ENCODE results near the gene DIS3L2.
"Not testable (repeated sequence)": the region's sequence is repeated elsewhere in the genome, so short reads cannot be mapped to it uniquely, and the experiment has no call there.

Gene DIS3L2

DNA sequence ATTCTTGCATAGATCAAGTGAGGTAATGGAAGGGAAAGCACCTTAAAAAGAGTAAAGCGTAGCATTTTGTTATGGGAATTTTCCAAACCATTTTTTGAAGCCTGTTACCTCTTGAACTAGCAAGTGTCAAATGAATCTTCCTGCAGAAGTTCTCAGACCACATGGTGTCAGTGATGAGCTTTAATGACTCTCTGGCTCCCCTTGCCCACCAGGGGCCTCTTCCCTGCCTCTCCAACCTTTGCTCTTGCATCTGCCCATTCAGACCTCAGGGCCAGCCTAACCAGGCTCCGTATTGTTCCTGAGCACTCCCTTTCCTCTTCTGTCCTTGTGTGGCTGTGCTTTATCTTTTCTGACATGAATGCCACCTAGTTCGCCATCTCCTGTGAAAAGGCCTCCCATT lies 155.9 kb downstream of the DIS3L2 start:
- no peak for DNase-seq (ENCODE audit: low read depth)

DNA sequence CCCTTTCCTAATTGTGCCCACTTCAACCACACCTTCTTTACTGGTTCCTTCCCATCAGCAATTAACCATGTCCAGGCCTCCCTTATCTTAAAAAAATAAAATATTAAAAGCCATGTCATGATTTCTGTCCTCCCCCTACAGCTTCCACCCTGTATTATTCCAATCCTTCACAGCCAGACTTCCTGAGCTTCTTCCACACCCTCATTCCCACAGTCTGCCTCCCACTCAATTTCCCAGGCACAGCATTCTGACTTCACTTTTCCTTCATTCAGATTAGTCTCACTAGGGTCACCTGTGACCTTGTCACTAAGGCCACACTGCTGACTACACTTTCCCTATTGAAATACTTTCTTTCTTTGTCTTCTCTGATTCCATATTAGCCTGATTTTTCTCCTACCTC lies 159.4 kb downstream of the DIS3L2 start:
- DNase-seq (ENCODE audit: low read depth): no peak

DNA sequence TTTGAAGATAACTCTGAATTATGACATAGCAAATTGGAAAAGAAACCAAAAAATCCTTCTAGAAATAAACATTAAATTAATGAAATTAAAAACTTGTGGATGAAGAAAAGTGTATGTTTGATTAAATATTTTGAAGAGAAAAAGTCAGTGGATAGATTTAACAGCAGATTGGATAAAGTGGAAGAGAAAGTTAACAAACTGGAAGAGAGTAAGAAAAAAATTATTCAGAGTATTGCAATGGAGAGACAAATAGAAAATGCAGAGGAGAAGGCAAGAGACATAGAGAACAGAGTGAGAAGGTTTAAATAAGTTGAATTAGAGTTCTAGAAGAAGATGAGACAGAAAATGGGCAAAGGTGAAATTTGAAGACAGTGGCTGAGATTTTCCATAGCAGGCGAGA lies 162.8 kb downstream of the DIS3L2 start:
- DNase-seq (ENCODE audit: low read depth): no peak

DNA sequence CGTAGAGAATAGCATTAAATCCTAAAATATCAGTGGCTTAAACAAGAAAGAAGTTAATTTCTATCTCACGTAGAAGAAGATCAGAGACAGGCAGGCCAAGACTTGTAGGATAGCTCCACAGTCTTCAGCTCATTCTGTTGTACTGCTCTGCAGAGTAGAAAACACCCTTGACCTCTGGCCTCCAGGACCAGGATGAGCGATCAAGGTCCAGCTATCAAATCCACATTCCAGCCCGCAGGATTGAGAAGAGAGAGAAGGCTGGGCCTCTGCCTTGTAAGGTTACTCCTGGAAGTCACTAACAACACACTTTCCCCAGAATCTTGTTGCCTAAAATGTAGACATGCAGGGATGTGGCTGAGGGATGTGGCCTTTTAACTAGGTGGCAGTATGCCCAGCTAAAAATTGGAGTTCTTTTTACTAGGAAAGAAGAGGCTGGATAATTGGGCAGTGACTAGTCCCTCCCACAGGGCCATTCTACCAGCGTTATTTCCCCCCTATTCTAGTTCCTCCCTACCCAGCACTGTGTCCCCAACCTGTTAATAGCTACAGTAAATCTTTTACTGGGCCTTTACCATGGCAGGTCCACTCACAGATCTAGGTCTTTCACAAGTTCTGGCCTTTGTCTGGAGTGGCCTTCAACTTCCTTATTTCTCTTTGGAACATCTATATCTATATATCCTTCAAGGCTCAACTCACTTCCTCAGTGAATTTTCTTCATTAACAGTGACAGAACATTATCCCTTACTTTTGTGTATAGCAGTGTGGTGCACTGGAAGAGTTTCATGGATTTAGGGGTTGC lies 165.0 kb downstream of the DIS3L2 start:
- DNase-seq (ENCODE audit: low read depth): no peak

DNA sequence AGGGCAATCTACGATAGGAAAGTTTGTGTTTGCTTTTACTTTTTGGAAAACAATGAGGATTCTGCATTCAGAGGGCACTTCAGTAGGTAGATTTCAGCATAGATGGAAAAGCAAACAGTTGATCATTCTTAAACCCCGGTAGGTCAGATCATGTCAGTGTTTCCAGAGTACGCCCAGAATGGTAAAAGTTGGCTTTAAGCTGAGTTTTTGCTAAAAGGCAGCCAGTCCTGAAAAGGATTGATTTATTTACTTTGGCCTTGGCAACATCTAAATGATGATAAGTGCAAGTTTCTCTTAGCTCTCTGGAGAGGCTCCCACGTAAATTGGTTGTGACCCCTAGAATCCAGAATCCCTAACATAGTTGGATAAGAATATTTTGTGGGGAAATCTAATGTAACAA lies 168.0 kb downstream of the DIS3L2 start:
- DNase-seq (ENCODE audit: low read depth): no peak

DNA sequence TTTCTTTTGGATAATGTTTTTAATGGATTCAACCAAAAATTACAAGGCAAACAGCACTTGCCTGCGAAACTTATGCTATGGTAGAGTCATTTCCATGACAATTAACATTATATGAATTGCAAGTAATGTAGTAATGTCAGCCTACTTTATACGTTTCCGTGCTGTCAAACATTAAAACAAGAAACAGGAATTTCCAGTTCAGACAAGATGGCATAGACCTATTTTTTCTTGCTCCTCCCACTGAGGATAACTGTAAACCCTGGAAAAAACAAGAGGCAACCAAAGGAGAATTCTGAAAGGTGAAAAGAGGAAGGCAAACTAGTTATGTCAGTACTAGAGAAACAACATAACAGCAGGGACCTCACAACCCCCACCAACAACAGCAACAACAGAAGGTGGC lies 170.7 kb downstream of the DIS3L2 start:
- DNase-seq (ENCODE audit: low read depth): no peak

DNA sequence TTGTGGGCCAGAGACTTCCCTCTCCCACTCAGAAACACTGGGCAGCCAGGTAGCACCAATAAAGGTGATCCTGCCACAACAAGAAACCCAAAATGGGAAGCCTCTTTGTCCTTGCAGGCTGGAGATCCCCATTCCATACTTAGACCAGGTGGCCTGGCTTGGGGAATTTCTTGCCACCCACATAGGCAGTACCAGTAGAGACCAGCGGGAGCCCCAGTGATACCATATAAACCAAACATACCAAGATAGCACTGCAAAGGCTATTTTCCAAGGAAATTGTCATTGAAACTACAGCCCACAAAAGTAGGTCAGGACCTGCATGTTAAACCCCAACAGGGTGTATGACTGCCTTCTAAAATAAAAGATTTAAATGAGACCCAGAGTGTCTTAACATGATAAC lies 171.6 kb downstream of the DIS3L2 start:
- no peak for DNase-seq (ENCODE audit: low read depth)

DNA sequence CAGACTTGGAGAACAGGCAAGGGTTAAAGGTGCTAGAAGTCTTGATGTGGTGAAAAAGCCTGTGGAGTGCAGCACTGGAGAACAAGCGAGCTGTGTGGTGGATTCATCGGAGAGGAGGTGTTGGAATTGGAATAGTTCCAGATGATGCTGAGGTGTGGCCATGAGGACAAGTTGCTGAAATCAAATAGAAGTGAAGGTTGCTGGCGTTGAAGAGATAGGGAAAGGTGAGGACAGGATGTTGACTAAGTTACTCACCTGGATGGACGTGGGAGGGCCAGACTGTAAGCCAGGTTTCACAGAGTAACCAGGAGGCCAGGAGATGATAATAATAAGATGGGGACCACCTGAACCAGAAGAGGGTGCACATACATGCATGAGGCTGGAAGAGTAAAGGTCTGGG lies 173.4 kb downstream of the DIS3L2 start:
- DNase-seq (ENCODE audit: low read depth): no peak

DNA sequence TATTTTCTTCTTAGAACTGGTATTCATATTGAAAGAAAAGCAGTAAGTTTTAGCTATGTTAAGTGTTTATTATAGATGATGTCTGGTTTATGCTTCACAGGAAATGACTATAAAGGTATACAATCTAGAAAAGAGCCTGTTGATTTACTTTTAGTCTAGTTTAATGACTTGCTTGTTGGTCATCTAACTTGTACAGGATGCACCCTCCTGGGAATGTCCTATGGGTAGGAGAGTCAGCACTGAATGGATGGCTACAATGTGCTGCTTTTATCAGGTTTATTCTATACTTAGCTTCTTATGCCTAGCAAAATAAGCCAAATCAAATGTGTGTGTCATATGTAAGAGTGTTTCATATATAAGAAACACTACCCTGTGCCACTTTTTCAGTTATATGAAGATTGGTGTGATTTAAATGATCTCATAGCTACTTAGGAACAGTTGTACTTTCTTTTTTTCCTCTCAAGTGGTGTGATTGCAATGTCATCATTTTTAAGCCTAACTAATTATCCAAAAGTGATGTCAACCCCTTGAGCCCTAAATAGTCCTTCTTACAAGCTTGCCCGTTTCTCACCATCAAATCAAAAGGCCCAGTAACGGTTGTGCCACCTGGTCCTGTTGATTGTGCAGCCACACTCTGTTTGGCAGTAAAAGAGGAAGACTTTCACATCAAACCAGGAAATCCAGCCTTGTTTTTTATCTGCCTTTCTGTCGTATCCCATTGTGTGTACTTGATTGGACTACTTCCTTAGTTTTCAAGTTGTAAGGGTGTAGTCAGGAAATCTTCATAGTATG lies 176.0 kb downstream of the DIS3L2 start:
- no peak for DNase-seq (ENCODE audit: low read depth)

DNA sequence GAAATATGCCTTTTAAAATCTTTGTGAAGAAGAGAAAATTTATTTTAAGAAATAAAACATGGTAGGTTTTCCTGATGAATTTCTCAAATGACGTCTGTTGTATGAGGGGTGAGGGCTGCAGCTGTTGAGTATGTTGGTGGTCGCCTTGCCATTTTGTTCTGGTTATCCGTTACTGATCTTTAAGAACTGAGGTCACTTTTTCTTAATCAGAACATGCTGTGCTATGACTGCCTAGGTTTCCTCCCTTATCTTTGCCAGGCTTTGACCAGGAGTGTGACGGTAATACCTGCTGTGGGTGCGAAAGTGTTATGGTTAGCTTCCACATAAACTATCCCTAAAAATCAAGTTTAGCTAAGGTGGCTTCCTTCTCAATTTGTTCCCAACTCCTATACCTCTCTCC lies 176.9 kb downstream of the DIS3L2 start:
- no peak for DNase-seq (ENCODE audit: low read depth)

DNA sequence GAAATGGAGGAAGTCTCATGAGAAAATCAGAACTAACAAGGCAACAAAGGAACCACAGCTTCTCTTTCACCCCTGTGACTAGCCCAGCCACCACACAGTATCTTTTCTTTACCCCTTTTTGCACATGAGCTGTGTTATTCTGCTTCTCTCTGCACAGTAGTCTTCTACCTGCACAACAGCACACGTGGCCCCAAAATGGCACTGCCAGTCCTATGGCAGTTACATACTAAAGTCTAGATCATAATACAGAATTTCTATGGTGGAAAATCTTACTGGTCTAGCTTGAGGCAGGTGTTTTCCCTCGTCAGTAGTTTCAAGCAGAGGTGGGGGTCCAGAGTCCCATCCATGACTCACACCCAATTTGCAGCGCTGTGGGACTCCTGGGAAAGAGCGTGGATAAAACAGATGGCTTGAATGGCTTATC lies 177.7 kb downstream of the DIS3L2 start:
- no peak for DNase-seq (ENCODE audit: low read depth)

DNA sequence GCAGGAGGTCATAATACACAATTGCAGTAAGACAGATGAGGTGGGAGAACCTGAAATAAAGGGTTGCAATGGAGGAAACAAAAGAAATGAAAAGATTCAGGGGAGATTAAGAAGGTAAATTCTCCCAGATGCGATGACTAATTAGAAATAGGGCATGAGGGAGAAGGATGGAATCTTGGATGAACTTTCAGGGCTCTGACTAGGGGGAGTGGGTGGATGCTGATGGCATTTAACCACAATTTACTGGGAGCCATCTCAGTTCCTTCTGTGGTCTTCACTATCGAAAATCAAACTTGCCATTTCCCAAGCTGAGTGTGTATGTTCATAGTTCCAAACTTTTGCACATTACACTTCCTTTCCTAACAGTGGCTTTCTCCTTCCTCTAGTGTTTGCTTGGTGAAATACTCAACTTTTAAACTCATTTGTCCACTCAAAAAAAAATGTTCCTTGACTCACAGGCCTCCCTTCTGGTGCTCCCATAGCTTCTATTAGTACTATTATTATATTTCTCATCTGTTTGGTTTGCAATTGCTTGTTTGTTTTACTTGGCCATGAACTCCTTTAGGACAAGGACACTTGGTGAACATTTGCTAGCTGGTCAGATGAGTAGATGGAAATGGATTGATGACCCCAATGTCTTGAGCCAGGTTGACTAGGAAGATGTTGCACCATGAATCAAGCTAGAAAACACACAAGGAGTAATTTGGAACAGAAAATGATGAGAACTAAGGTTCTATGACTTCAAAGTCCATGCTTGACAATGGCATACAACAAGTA lies 178.5 kb downstream of the DIS3L2 start:
- no peak for DNase-seq (ENCODE audit: low read depth)

DNA sequence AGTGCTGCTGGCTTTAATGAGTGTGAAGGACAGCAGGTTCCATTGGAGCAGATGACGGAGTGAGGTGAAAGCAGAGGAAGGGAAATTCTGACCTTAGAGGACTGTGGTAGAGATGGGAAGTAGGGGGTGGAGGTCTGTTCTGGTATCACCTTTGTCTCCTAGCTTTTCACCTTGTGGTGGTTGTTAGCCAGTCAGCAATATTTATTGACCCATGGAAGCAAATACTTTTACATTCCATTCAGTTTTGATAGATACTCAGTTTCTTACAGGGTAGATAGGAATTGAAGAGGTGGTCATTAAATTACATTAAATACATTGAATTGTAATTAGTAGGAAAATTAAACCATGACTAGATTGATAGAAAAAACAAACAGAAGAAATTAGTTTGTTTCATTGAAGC lies 180.1 kb downstream of the DIS3L2 start:
- DNase-seq (ENCODE audit: low read depth): no peak

DNA sequence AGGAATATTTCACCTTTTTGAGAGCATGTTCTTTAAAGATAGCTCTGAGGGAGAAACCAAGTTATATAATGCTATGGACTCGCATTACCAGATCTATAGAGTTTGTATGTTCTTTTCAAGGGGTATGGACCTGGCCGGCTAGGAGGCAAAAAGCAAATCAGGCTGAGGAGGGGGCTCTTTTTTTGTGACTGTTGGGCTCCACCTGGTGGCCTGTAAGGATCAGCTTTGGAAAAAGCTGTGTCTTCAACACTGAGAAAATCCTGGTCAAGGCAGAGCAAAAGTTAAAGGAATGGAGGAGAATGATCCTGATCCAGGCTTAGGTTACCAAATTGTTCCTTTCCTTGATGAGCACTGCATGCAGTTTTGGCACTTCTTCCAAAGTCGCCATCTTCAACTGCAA lies 180.5 kb downstream of the DIS3L2 start:
- DNase-seq (ENCODE audit: low read depth): no peak

DNA sequence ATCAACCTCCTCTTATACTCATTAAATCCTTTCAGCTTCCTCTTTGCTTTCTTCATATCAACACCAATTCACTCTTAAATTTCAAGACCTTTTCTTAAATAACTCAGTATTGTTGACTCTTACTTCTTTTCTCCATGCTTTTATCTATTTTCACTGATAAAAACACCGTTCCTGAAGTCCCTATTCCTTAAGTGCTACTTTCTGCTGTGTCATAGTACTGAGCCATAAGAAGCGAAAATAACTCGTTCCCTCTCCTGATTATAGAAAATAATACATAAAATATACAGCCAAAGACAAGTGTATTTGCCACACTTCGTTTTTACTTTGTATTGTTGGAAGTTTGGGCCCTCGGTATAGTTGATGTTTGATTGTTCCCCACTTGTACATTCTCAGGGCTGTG lies 181.0 kb downstream of the DIS3L2 start:
- no peak for DNase-seq (ENCODE audit: low read depth)

DNA sequence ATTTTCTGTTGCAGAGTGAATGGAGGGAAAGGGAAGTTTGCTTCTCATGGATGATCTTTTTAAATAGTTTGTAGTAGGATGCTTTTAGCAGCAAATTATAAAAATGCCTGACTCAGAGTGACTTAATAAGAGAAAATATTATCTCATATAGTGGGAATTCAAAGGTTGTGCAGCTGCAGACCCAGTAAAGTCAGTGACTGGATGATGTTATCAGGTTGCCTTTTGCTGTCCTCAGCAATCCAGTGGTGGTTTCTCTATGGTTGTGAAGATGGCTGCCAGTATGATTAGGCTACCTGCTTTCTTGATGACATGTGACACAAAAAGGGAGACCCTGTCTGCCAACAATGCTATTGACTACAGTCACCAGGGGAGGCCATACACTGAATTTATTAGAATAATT lies 184.8 kb downstream of the DIS3L2 start:
- DNase-seq (ENCODE audit: low read depth): no peak

DNA sequence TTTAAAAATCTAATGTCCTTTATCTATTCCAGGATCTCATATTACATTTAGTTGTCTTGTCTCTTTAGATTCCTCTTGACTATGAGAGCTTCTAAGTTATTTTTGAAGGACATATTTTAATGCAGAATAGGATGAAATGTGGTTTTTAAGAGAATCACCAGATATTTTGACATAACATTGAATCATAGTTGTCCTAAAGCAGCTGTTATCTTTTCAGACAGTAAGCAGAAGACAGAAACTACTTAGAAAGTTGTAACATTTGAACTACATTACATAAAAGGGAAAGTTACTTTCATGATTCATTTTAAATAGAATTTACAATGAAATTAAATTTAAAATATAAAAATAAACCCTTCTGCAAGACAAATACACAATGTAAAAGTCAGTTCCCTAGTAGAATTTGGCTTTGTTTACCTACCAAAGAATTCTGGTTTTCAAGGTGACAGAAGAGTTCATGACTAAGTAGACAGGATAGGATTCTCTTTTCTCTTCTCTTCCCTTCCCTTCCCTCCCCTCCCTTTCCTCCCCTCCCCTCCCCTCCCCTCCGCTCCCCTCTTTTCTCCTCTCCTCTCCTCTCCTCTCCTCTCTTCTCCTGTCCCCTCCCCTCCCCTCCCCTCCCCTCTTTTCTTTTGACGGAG lies 186.0 kb downstream of the DIS3L2 start:
- no peak for DNase-seq (ENCODE audit: low read depth)

DNA sequence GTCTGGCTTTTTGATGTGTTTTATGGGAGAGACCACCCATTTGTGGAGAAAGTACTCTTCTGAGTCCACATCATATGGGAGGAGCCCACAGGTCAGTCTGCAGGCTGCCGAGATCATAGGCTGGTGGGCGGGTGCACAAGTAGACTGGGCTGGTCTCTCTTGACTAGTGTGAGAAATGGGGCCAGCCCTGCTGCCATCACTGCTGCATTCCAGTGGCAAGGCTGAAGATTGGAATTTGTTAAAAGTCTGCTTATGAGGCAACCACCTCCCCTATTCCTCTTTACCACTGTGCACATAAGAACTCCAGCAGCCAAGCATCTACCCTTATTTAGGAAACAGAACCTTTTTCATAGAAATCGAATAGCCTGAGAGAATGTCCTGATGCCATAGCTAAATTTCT lies 200.7 kb downstream of the DIS3L2 start:
- no peak for DNase-seq (ENCODE audit: low read depth)

DNA sequence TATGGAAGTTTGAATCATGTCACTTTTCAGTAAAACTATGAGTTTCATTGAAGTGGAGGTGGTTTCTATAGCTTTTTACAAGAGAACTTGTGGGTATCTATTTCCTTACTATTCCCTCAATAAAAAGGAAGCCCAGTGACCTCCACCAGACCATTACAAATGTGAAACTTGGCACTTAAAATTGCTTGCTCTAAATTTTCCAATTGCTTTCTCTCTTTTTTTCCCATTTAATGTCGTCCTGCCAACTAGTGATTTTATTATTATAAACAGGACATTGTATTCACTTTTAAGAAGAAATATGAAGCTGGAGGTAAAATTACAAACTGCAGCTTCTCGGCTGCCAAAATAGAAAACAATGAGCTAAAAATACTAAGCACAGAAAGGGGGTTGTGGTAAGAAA lies 208.9 kb downstream of the DIS3L2 start:
- no peak for DNase-seq (ENCODE audit: low read depth)

DNA sequence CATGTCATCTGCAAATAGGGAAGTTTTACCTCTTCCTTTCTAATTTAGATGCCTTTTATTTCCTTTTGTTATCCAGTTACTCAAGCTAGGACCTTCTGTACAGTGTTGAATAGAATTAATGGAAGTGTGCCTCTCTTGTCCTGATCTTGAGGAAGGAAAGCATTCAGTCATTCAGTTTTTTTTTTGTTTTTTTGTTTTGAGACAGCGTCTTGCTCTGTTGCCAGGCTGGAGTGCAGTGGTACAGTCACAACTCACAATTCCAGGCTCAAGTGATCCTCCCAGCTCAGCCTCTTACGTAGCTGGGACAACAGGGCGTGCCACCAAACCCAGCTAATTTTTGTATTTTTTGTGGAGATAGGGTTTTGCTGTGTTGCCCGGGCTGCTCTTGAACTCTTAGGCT lies 213.1 kb downstream of the DIS3L2 start:
- no peak for DNase-seq (ENCODE audit: low read depth)

DNA sequence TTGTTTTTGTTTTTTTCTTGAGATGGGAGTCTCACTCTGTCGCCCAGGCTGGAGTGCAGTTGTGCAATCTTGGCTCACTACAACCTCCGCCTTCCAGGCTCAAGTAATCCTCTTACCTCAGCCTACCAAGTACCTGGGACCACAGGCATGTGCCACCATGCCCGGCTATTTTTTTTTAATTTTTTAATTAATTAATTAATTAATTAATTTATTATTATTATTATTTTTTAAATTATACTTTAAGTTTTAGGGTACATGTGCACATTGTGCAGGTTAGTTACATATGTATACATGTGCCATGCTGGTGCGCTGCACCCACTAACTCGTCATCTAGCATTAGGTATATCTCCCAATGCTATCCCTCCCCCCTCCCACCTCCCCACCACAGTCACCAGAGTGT lies 215.1 kb downstream of the DIS3L2 start:
- not testable (repeated sequence) for DNase-seq (ENCODE audit: low read depth)

DNA sequence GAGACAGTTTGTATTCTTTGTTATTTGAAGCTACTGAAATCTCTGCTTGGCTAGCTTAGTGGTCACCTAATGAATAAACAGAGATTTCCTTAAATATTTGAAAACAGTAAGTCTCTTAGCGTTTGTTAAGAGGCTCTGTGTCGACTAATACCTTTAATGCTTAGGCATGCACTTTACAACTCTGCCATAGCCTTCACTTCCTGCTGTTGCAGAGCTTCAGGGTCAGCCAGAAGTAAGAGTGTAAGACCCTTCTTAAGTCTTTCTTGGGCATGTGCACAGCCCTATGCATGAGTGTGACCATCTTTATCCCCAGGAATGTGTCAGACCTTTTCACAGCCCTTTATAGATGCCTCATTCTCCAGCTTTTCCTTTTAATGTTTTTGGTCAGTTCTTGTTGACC lies 221.8 kb downstream of the DIS3L2 start:
- no peak for DNase-seq (ENCODE audit: low read depth)
